Right lung (tissue), 5 donors: ENCODE data around the gene RAD50. TPM values are rescaled to one million over a fixed set of nuclear protein-coding genes. Genes with fewer than 3 reads are reported as not detected.

Source experiments
- polyA plus RNA-seq, 5 donors: library from polyadenylated mRNA; unstranded; fragments of 120-200 nt; gene quantifications; one replicate each; pipeline versions ENCODE4 v1.2.1 to v1.2.3, GENCODE V29; 2013; ENCODE audit warnings: inconsistent platforms in 1 of 5, low replicate concordance in 1 of 5; ENCODE audit not compliant: insufficient read length in 5 of 5, insufficient read depth in 1 of 5

RAD50 gene
- polyA plus RNA-seq, 5 donors = 28.6 to 49.1 (median 38.7) TPM

Other genes with a start within 250 kb of the RAD50 start
- 10 to 100 TPM; 11.6 to 17.1 (median 15.8) TPM for gene SLC22A5, start 187.3 kb upstream of the RAD50 start, polyA plus RNA-seq
- 10 to 100 TPM; 15.1 to 22.4 (median 19.3) TPM for gene IRF1, start 66.2 kb upstream of the RAD50 start, polyA plus RNA-seq
- under 1 TPM in 3 of 5 donors, not detected in 2; 0.35 to 0.60 (median 0.44) TPM for gene IL5, start 13.5 kb upstream of the RAD50 start, polyA plus RNA-seq
- gene IL13, start 101.2 kb downstream of the RAD50 start, polyA plus RNA-seq = under 1 TPM in 2 of 5 donors, not detected in 3; 0.13 to 0.21 TPM
- gene IL4, start 117.0 kb downstream of the RAD50 start, polyA plus RNA-seq = under 1 TPM in 2 of 5 donors, not detected in 3; 0.35 to 0.48 TPM
- gene KIF3A, start 180.6 kb downstream of the RAD50 start, polyA plus RNA-seq = 10 to 100 TPM; 14.8 to 29.7 (median 26.1) TPM
- 1 to 10 TPM in 3 of 5 donors, under 1 TPM in 2; 0.57 to 1.7 (median 1.2) TPM for gene CCNI2, start 190.4 kb downstream of the RAD50 start, polyA plus RNA-seq
- gene SEPTIN8, start 220.3 kb downstream of the RAD50 start, polyA plus RNA-seq = 10 to 100 TPM; 58.6 to 64.1 (median 61.6) TPM